Measurements from ENCODE around the gene HSPBP1.
A peak's percentile ranks its signal among the peaks of the same experiment; 100 is the strongest.

Gene HSPBP1

DNA sequence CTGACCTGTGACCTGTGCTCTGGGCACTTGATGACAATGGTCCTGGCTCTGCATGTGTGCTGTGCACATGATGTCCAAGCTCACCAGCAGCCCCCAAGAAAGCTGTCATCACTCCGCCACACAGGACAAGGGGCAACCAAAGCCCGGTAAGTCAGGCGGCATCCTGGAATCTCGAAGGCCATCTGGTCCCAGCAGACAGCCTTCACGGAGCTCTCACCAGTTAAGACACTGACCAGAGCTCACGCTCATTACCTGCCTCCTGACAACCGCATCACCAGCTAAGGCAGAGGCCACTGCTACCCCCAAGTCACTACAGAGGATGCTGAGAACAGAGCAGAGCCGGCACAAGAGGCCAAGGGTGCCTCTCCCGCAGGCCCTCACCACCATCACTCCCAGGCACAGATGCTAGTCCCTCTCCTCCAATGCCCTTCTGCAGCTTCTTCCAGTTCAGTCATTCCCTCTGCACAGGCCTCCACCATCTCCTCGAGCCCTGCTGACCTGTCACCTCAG is 31.7 kb downstream of the HSPBP1 start:
- peaks cover 24% of the 10 kb centered on the region for H3K36me3 ChIP-seq (replicated peaks)
- DNase-seq: no peak
- TF ChIP-seq, protein P1, sequence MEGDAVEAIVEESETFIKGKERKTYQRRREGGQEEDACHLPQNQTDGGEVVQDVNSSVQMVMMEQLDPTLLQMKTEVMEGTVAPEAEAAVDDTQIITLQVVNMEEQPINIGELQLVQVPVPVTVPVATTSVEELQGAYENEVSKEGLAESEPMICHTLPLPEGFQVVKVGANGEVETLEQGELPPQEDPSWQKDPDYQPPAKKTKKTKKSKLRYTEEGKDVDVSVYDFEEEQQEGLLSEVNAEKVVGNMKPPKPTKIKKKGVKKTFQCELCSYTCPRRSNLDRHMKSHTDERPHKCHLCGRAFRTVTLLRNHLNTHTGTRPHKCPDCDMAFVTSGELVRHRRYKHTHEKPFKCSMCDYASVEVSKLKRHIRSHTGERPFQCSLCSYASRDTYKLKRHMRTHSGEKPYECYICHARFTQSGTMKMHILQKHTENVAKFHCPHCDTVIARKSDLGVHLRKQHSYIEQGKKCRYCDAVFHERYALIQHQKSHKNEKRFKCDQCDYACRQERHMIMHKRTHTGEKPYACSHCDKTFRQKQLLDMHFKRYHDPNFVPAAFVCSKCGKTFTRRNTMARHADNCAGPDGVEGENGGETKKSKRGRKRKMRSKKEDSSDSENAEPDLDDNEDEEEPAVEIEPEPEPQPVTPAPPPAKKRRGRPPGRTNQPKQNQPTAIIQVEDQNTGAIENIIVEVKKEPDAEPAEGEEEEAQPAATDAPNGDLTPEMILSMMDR (IDR thresholded peaks at IDR 0.05; ENCODE audit: low read depth, low read length, missing control alignments): no peak
- in situ Hi-C loops (cut with HindIII; ENCODE audit: low pct_ligation_motif_present, low sequenced_read_pairs): no loop called here
- no peak overlapping the region for H3K4me3 ChIP-seq (ENCODE audit: low read depth, low read length)
- H3K27ac ChIP-seq: no peak overlapping the region
- no peaks in the 10 kb centered on the region for H3K27me3 ChIP-seq (replicated peaks)

DNA sequence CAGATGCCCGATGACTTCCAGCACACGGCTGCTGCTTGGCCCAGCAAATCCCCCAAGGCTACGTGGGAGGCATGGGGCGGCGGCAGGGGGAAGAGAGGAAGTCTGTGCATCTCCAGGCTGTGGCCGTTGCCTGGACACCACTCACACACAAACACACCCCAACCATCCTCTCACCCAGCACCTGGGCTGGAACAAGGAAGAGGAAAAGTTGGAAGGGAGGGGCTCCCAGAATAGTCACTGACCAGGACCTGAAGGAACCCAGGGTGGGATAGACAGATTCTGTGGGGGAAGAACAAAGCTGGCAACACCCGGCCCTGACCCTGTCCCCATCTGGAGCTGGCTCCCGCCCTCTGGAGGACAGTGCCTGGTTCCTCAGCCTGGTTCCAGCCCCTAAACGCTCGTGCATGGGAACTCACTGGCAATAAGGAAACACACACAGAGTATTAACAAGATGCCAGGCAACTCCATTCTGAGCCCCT is 32.2 kb downstream of the HSPBP1 start:
- Histone ChIP-seq H3K4me3 (ENCODE audit: low read depth, low read length) (no peak overlapping the region), H3K27me3 (replicated peaks) (no peaks in the 10 kb centered on the region), H3K27ac (no peak overlapping the region), H3K36me3 (replicated peaks) (peaks cover 28% of the 10 kb centered on the region)
- peak; percentile 32 for DNase-seq
- TF ChIP-seq, protein P1 (IDR thresholded peaks at IDR 0.05; ENCODE audit: low read depth, low read length, missing control alignments): peak; percentile 11
- in situ Hi-C loops (cut with HindIII; ENCODE audit: low pct_ligation_motif_present, low sequenced_read_pairs): no loop called here

DNA sequence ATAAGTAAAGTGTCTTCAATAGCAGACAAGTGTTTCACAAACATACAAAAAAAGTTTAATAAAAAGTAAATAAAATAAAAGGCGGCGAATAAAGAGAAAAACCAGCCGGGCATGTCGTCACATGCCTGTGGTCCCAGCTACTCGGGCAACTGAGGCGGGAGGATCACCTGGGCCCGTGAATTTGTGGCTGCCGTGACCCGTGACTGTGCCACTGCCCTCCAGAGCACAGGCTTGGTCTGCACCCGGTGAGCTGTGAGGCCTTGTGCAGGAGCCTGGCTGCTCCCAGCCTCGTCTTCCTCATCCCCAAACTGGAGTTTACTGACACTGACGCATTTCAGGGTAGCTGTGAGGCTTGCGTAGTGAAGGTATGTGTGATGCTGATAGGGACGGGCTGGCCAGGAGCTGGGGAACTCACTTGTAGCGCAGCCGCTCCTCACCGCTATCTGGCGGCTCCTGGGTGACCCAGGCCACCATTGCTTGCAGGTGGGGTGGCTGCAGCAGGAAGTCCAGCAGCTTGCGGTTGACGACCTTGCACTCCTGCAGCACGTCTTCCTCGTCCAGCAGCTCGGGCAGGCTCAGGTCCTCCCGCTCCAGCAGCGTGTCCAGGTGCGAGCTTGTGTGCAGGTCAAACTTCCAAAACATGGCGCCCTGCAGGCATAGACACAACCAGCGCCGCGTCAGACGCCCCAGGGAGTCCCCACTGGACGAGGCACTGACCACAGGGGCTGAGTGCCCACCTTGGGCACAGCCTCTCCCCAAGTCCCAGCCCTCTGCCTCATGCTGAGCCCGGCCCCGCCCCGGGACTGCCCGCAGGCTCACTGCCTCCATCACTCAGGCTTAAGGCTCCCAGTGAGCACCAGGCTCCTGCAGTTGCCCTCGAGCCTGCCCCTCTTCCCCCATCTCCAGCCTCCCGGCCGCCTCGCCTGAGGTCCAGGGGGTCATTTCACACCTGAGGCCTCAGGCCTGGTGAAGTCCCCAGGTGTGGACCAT is 33.2 kb downstream of the HSPBP1 start:
- Histone ChIP-seq H3K27ac (no peak overlapping the region), H3K27me3 (replicated peaks) (no peaks in the 10 kb centered on the region), H3K4me3 (ENCODE audit: low read depth, low read length) (no peak overlapping the region), H3K36me3 (replicated peaks) (peaks cover 36% of the 10 kb centered on the region)
- DNase-seq: no peak
- in situ Hi-C loops (cut with HindIII; ENCODE audit: low pct_ligation_motif_present, low sequenced_read_pairs): no loop called here
- TF ChIP-seq, protein P1 (IDR thresholded peaks at IDR 0.05; ENCODE audit: low read depth, low read length, missing control alignments): no peak

DNA sequence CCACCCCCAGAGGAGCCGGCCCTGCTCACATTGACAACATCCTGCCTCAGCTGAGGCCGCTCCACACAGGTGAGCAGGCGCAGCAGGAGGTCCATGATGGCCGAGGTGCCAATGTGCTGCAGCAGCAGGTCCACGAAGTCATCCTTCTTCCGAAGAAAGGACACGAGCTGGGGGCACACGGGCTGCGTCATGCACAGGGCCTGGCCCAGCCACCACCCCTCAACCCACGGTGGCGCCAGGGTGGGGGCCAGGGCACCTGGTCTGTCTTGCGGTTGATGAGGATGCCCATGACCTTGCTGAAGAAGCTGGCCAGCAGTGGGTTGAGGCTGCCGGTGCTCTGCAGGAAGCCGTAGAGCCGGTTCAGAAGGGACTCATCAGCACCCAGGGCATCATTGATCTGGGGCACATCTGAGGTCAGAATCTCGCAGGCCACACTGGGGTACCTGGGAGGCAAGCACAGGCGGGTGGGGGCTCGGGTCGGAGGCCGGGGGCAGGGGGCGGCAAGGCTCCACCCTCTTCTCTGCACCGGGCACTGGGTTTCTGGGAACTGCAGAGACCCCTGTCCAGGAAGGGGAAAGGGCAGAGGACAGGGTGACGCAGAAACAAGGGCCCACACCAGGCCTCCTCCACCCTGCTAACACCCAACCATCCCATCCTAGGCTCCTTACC is 34.5 kb downstream of the HSPBP1 start:
- peaks cover 47% of the 10 kb centered on the region for H3K36me3 ChIP-seq (replicated peaks)

DNA sequence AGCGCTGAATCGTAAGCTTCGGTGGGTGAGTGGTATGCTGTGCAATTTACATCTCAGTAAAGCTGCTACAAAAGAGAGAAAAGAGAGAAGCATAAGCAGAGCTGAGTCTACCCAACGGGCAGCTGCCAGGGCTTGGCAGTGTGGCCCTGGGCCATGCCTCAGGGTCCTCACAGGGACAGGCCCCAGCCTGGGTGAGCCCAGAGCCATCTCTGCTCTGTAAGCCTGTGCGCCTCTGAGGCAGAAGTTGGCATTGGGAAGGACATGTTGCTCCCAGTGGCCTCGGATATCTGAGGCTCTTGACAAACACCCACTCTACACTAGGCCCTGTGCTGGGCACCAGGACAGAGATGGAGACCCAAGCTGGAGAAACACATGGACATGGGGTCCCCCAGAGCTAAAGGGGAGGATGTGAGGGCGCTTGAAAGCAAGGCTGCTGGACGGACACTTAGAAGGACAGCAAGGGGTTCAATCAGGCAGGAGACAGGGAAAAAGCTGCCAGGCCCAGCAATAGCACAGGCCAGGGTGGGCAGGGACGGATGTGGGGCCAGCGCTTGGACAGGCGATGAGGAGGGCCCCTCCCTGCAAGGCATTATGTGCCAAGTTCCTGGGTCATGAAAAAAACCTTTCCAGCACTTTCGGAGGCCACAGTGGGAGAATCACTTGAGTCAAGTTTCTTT is 35.8 kb downstream of the HSPBP1 start:
- in situ Hi-C loops (cut with HindIII; ENCODE audit: low pct_ligation_motif_present, low sequenced_read_pairs): no loop called here
- Histone ChIP-seq H3K27ac (no peak overlapping the region), H3K36me3 (replicated peaks) (peaks cover 58% of the 10 kb centered on the region), H3K27me3 (replicated peaks) (no peaks in the 10 kb centered on the region), H3K4me3 (ENCODE audit: low read depth, low read length) (no peak overlapping the region)
- TF ChIP-seq, protein P1 (IDR thresholded peaks at IDR 0.05; ENCODE audit: low read depth, low read length, missing control alignments): no peak
- DNase-seq: no peak

More for the DNA sequence above, 34.5 kb downstream of the HSPBP1 start:
- no peak for DNase-seq
- in situ Hi-C loops (cut with HindIII; ENCODE audit: low pct_ligation_motif_present, low sequenced_read_pairs): no loop called here
- no peak overlapping the region for H3K27ac ChIP-seq
- no peak overlapping the region for H3K4me3 ChIP-seq (ENCODE audit: low read depth, low read length)
- H3K27me3 ChIP-seq (replicated peaks): no peaks in the 10 kb centered on the region
- TF ChIP-seq, protein P1 (IDR thresholded peaks at IDR 0.05; ENCODE audit: low read depth, low read length, missing control alignments): no peak
